Hematopoietic multipotent progenitor cell treated with erythropoietin and hydrocortisone succinate and interleukin-3 and kit ligand, for 17 days (in vitro differentiated cells): ENCODE results near the gene FRMD8.

Source experiments
- DNase-seq: peaks from one replicate; pipeline ENCODE4 v3.0.0-alpha.2; 2015; ENCODE audit warnings: low spot score

FRMD8 gene

DNA sequence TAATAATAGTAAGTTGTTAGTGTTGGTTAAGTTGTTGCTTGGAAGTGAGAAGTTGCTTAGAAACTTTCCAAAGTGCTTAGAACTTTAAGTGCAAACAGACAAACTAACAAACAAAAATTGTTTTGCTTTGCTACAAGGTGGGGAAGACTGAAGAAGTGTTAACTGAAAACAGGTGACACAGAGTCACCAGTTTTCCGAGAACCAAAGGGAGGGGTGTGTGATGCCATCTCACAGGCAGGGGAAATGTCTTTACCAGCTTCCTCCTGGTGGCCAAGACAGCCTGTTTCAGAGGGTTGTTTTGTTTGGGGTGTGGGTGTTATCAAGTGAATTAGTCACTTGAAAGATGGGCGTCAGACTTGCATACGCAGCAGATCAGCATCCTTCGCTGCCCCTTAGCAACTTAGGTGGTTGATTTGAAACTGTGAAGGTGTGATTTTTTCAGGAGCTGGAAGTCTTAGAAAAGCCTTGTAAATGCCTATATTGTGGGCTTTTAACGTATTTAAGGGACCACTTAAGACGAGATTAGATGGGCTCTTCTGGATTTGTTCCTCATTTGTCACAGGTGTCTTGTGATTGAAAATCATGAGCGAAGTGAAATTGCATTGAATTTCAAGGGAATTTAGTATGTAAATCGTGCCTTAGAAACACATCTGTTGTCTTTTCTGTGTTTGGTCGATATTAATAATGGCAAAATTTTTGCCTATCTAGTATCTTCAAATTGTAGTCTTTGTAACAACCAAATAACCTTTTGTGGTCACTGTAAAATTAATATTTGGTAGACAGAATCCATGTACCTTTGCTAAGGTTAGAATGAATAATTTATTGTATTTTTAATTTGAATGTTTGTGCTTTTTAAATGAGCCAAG is 38.9 kb downstream of the FRMD8 start:
- peak; percentile 95 for DNase-seq

DNA sequence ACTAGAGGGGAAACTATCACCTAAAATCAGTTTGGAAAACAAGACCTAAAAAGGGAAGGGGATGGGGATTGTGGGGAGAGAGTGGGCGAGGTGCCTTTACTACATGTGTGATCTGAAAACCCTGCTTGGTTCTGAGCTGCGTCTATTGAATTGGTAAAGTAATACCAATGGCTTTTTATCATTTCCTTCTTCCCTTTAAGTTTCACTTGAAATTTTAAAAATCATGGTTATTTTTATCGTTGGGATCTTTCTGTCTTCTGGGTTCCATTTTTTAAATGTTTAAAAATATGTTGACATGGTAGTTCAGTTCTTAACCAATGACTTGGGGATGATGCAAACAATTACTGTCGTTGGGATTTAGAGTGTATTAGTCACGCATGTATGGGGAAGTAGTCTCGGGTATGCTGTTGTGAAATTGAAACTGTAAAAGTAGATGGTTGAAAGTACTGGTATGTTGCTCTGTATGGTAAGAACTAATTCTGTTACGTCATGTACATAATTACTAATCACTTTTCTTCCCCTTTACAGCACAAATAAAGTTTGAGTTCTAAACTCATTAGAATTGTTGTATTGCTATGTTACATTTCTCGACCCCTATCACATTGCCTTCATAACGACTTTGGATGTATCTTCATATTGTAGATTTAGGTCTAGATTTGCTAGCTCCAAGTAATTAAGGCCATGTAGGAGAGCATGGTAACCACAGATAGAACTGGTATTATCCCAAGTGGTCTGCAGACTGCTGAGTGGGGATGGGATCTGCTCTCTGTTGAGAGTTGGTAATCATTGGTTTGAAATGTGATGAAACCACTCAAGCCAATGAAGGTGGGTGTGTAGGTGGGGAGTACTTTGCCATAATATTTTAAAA is 39.8 kb downstream of the FRMD8 start:
- peak; percentile 91 for DNase-seq

DNA sequence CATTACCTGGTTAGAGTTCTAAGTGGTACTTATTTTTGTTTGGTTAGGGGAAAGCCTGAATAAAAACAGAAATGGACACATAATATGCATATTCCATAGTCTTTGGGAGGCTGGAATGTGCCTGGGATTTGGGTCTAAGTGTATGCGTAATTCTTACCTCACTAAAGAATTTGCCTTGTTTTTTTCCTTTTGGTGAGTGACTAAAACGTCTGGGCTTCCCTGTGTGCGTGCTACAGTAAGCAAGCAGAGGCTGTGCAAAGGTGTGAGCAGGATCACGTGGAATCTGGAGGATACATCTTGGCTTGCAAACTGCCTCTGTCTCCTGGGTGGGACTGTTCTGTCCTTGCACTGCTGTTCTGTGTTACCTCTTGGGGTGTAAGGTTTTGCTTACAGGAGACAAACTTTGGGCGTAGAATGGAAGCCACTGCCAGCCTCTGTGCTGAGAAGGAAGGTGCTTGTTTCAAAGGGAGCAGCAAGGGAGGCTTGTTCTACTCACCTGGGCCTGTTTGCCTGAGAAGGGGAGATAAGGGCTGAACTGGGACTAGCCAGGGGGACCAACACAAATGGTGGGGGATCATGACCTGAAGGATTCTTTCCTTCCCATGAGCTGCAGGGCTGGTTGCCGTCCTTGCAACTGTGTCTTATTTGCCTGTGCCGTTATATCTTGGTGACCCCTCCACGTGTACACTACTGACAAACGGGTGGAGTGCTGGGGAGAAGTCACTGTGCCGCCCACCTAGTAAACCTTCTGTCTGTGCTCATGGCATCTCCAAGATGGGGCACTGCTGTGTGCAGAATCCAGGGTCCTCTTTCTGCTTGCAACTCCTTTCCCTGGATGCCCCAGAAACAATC is 40.6 kb downstream of the FRMD8 start:
- no peak for DNase-seq

DNA sequence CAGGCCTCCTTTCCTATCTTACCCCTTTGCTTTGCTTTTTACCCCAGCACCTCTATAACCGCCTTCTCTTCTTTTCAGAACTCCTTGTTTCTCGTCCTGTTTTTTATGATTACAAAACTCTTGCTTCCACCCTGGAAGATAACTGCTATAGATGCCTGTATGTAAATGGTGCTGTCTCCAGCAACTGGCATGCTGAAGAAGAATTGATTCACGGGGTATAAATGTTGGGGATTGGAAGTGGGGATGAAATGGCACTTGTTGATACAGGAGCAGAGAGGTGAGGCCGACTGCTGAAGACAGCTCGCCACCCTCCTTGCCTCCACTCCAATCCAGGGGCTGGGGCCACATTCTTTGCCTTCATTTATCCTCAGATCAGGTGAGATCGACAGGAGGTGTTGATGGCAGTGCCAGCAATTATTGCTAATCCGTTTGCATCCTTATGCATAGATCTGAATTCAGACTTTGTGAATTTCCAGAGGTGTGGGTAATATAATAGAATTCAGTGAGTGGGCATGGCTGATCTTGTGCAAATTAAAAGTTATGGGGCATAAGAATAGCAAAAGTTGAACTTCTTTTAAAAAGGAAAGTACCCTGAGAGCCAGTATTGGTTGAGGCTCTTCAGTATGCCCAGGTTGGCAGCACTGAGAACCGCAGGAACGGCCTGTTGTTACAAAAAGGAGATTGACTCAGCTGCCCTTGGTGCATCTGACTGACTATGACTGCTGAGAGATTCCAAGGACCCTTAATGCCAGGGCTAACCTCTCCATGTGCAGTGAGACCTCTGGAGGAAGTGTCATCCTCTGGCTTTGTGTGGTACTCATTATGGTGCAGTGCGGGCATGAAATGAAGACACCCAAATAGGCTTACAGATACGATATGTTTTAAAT is 41.5 kb downstream of the FRMD8 start:
- DNase-seq, result peak; percentile 86

DNA sequence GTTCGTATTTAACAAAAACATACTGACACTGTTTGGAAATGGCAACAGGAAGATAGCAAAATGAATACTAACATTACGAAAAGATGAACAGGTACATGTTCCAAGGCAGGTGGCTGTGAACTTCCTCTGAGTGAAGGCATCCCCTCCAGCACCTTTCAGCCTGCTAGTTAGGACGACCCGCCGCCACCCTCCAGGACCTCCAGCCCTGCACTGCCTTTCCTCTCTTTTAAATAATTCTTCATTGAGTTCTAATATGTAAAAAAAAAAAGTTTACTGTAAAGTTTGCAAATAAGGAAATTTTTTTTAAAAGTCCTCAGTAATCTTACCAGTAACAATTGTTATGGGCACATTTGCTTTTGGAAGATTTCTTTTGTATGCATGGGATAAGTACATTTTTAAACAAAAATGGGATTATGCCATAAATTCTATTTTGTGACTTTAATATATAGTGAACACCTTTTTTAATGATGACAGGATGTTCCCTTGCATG is 42.2 kb downstream of the FRMD8 start:
- DNase-seq, result no peak

DNA sequence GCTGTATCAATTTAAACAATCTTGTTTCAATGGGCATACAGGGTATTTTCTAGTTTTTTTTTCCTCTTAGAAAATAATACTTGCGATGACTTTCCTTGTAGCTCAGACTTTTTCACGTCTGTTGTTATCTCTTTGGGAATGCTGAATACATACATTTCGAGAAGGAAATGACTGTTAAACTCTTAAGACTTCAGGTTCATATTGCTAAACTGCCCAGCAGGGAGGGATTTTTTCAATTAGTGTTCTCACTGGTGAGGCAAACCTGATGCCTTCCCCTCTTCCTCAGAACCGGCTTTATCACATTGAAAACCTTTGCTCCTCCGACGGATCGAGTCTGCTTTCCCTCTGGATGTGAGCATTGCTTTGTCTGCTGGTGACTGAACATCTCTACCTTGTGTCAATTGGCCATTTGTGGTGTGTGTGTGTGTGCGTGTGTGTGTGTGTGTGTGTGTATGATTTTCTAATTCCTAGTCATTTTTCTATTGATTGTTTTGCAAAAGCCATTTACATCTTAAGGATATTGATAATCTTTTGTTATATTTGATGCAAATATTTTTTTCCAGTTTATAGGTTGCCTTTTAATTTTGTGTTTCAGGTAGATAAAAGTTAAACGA is 42.7 kb downstream of the FRMD8 start:
- DNase-seq, result peak; percentile 84

DNA sequence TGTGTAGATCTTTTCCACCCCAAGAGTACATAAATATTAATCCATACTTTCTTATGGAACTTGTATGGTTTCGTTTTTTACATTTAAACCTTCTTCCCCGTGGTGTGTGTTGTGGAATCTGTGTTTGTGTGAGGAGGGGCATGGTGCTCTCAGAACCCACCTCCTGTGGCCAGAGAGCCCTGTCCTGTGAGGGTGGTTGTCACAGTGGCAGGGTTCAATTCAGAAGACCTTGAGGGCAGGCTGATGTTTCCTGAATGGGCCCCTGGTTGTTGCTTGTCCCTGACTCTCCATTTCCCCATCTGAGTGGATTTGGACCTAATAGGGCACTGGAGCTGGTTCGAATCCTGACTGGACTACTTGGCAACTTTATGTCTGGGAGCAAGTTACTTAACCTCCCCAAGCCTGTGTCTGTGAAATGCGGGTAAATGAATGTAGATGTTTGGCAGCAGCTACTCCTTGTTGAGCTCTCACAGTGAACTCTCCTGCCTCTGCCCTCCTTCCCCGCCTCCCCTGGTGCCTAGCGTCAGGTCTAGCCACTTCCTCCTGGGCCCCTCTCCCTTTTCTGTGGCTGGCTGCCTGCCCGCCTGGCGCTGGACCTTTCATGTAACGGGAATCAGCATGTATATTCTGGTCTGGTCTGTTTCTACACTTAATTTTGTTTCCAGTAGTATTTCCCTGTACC is 43.4 kb downstream of the FRMD8 start:
- DNase-seq, result peak; percentile 88

DNA sequence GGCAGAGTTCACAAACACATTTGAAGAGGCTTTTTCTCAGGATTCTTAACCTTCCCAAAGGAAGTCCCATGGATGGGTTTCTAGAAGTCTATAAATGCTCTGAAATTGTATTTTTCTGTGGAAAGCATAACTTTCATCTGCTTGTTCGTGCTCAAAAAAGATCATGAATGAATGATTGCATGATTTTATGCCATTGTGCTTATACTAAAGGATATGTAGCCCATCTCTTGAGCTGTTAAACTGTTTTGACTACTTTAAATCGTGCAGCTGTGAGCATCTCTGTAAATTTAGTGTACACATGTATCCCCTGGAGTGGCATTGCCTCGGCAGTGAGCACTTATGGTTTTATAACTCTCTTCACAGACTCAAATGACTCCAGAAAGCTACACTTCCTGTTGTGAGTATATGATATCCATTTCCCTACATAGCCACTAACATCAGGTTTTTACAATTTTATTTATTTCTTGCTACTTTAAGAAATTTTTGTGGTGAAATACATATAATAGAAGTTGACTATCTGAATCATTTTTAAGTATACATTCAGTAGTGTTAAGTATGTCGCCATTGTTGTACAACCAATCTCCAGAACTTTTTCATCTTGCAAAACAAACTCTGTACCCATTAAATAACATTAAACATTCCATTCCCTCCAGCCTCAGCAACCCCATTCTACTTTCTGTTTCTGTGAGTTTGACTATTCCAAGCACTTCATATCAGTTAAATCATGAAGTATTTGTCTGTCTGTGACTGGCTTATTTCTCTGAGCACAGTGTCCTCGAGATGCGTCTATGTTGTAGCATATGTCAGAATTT is 44.2 kb downstream of the FRMD8 start:
- peak; percentile 81 for DNase-seq

DNA sequence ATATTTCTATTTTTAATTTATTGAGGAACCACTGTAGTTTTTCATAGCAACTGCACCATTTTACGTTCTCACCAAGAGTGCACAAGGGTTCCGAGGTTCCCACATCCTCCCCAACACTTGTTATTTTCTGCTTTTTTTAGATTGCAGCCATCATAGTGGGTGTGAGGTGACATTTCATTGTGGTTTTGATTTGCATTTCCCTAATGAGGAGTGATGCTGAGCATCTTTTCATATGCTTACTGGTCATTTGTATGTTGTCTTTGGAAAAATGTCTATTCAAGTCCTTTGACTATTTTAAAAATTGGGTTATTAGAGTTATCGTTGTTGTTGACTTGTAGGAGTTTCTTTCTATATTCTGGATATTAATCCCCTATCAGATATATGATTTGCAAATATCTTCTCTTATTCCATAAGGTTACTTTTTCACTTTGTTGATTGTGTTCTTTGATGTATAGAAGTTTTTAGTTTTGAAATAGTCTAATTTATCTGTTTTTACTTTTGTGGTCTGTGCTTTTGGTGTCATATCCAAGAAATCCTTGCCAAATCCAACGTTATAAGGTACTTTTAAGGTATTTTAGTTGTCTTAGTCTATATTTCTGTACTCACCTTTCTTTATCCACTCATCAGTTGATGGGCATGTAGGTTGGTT is 45.1 kb downstream of the FRMD8 start:
- peak; percentile 72 for DNase-seq

DNA sequence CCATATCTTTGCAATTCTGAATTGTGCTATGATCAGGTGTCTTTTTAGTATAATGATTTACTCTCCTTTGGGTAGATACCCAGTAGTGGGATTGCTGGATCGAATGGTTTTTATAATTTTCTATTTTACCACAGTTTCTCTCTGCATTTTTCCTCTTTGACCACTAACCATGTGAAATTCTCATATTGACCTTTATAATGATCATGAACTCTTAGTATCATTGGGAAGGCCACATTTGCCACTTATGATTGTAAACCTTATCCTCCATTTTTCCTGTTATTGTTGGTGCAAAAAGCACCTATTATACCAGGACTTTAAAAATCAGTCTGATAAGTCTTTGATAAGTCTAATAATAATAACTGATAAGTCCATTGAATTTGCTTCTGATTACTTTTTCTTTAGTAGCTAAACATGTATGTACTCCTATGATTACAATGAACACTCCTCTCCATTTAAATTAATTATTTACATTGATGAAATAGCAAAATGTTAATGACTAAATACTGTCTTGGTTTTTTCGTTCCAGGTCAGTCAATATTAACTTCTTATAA is 45.7 kb downstream of the FRMD8 start:
- no peak for DNase-seq

DNA sequence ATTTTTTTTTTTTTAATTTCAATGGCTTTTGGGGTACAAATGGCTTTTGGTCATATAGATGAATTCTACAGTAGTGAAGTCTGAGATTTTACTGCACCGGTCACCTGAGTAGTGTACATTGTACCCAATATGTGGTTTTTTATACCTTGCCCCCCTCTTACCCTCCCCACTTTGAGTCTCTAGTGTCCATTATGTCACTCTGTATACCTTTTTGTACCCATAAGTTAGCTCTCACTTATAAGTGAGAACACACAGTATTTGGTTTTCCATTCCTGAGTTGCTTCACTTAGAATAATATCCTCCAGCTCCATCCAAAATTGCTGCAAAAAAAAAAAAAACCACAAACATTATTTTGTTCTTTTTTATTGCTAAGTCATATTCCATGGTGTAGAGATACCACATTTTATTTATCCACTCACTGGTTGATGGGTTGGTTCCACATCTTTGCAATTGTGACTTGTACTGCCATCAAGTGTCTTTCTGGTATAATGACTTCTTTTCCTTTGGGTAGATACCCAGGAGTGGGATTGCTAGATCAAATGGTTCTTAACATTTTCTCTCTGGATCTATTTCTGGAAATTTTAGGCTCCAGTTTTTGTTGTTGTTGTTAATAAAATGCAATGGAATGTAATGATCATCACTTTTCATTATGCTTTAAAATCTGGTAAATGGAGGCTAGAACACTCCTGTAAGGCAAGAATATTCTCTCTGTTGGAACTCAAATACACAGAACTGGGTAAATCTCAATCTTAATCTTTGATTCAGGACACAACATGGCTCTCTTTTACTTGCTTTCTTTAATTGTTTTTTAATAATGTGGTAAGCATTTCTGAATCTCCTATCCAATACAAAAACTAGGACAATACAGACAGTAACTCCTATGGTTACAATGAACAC is 46.5 kb downstream of the FRMD8 start:
- peak; percentile 90 for DNase-seq

DNA sequence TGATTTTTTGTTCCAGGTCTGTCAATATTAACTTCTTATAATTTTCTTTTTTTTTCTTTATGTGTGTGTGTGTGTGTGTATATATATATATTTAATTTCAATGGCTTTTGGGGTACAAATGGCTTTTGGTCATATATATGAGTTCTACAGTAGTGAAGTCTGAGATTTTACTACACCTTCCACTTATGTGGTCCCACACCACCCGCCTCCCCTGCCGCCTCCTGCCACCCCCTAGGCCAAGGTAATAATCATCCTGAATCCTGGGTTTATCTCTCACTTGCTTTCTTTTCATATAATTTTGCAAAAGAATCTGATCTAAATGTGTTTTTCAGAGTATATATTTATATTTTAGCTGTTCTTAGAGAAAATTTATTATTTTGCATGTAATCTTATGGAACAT is 47.2 kb downstream of the FRMD8 start:
- no peak for DNase-seq

DNA sequence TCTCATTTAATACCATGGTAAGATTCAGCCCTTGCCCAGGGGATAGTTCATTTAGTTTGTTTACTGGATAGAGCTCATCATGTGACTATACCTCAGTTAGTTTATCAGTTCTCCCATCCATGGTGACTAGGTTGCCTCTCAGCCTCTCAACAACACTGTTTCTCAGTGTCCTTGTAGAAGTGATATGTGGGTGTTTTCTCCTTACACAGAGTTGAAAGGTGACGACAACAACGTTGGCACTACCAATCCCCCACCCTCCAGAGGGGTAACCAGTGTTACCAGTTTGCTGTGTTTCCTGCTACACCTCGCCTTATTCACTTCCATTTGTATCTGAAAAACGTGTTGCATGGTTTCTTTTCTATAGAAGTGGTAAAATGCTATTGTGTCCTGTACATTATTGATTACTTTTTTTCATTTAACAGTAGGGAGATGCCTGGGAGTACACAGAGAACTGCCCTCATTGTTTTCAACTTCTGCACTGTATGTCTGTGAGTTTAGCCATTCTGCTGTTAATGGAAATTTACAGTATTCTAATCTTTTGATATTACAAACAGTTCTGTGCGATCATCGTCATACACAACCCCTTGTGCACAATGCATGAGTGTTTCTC is 47.7 kb downstream of the FRMD8 start:
- peak; percentile 90 for DNase-seq

DNA sequence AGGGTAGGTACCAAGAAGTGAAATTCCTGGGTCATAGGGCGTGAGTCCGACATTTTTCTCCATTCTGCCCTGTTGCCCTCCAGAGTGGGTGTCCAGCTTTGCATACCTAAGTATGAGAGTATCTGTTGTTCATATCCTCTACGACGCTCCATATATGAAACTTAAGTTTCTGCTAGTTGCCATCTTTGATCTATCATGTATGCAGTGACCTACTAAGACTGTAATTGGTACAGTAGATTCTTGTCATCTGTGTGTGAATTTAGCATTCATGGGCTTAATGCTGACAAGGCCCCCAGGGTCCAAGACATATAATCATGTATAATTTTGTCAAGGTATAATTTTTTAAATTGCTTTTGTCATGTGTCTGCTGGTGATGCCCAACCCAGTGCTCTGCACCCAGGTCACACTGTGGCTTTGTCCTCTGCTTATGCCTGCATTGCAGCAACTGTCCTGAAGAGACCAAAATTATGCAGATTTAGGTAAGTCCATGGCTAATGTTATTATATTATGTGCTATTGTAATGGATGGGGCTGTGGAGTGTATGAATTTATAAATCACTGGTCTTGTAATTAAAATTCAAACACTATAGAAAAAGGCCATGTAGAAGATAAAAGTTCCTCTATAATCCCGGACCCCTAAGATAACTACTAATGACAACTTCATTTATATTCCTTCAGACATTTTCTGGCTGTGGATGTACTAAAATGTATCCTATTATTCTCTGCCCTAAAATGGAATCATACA is 48.4 kb downstream of the FRMD8 start:
- DNase-seq, result peak; percentile 62

DNA sequence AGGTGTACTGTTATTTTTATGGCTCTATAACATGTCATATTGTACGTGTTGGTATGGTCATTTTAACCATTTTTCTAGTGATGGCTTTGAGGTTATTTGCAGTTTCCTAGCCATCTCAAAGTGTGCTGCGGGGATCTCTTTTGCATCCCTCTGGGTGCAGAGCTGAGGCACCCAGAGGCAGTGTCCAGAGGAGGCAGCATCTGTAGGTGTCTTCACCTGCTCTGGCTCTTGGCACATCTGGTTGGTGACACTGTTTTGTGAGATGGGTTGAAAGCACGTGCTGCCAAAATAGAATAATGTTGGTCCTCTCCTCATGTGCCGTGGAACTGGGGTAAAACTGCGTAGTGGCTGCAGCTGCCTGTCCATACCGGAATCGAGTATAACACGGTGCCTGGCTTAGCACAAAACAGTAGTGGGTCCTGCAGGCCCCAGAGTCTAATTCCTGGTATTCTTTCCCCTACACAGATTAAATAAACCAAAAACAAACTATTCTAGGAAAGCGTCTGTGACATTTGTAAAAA is 49.0 kb downstream of the FRMD8 start:
- DNase-seq, result peak; percentile 57

DNA sequence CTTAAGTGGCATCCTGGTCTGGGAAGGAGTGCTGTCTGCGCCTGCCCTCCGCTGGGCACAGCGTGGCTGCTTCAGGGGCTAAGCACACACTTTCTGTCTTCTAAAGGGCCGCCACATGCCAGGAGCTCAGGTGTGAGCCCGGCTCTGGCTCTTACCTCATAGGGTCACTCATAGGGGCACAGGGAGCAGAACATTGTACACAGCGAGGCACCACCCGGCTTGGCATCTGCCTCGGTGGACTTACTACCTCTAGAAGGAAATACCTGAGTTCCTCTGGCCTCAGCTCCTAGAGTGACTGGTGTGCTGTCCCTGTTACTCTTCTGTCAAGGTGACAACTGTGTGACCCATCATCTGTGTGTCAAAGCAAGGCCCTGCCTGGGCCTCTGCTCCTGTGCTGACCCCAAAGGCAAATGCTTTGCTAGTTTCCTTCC is 49.6 kb downstream of the FRMD8 start:
- DNase-seq, result no peak
